ENCODE measurements around the gene SND1. TPM values are rescaled to one million over a fixed set of nuclear protein-coding genes. Genes with fewer than 3 reads are reported as not detected.

The SND1 gene
- total and polyA plus RNA-seq, 10 of the 15 experiments (the other 5 are each of a cell fraction or from before 2014, with no cell fraction given): 52.4 to 270 (median 146) TPM

DNA sequence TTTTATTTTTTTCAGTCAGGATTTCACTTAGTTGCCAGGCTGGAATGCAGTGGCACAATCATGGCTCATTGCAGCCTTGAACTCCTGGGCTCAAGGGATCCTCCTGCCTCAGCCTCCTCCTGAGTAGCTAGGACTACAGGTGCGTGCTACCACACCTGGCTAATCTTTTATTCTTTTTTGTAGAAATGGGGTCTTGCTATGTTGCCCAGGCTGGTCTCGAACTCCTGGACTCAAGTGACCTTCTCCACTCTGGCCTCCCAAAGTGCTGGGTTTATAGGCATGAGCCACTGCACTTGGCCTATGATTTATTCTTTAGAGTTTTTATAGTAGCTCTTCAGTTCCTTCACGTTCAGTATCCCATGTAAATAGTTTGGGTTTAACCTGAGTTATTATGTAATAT, 5.5 kb downstream of the SND1 start:
- ATAC-seq (no peak), DNase-seq (ENCODE audit: low read depth, low spot score) (no peak), FAIRE-seq (no peak)
- ChIA-PET SMC1A (ENCODE audit: uncharacterized antibody, unreplicated experiment) (interaction anchor here (1.4 to 1.9 kb wide), 2 partner anchors 17 to 20 kb away, joined by 4 to 5 read pairs; no protein-coding TSS in a partner anchor), RAD21 (ENCODE audit: unreplicated experiment) (interaction anchor here (1.1 kb wide), 1 partner anchor 552 kb away, joined by 3 read pairs; no protein-coding TSS in a partner anchor), POLR2A (no interaction called here), CTCF (interaction anchor here (1.2 kb wide), 1 partner anchor 69 kb away, joined by 3 read pairs; no protein-coding TSS in a partner anchor)
- peaks cover 8% of the 10 kb centered on the region for H3K4me1 ChIP-seq (ENCODE audit: control insufficient read depth, insufficient read depth, low read length)
- peaks cover 3 to 29% of the 10 kb centered on the region in 2 experiments; a peak in 3 of 4 replicates for H3K36me3 ChIP-seq (ENCODE audit: control insufficient read depth in 2 of 2, insufficient read depth in 2 of 2, low read length in 1 of 2)
- H3K27ac ChIP-seq (ENCODE audit: control insufficient read depth, insufficient read depth): no peak overlapping the region
- WGBS (ENCODE audit: insufficient coverage, insufficient replicate concordance, low lambda C conversion rate, missing lambda C conversion rate): 81% methylated on average over 3 of the region's 3 CpGs
- no peak for TF ChIP-seq TAF1 (IDR thresholded peaks at IDR 0.05; ENCODE audit: borderline replicate concordance, low read depth, low read length)
- TF ChIP-seq TCF7 (IDR thresholded peaks at IDR 0.05; ENCODE audit: borderline replicate concordance): no peak
- no peak for TF ChIP-seq POLR2AphosphoS2 (IDR thresholded peaks at IDR 0.05; ENCODE audit: low read depth, low read length)
- TF ChIP-seq YBX1 (IDR thresholded peaks at IDR 0.05): no peak
- TF ChIP-seq, protein P1, sequence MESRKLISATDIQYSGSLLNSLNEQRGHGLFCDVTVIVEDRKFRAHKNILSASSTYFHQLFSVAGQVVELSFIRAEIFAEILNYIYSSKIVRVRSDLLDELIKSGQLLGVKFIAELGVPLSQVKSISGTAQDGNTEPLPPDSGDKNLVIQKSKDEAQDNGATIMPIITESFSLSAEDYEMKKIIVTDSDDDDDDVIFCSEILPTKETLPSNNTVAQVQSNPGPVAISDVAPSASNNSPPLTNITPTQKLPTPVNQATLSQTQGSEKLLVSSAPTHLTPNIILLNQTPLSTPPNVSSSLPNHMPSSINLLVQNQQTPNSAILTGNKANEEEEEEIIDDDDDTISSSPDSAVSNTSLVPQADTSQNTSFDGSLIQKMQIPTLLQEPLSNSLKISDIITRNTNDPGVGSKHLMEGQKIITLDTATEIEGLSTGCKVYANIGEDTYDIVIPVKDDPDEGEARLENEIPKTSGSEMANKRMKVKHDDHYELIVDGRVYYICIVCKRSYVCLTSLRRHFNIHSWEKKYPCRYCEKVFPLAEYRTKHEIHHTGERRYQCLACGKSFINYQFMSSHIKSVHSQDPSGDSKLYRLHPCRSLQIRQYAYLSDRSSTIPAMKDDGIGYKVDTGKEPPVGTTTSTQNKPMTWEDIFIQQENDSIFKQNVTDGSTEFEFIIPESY (IDR thresholded peaks at IDR 0.05): no peak
- TF ChIP-seq RAD51 (IDR thresholded peaks at IDR 0.05): no peak
- no peak for TF ChIP-seq TBL1XR1 (IDR thresholded peaks at IDR 0.05; ENCODE audit: low read depth, low read length)
- no peak for TF ChIP-seq HDGF (IDR thresholded peaks at IDR 0.05)
- no peak for TF ChIP-seq ZNF207 (IDR thresholded peaks at IDR 0.05; ENCODE audit: borderline replicate concordance)
- TF ChIP-seq SMC3 (IDR thresholded peaks at IDR 0.05; ENCODE audit: borderline replicate concordance, low read length): no peak
- TF ChIP-seq SREBF2 (IDR thresholded peaks at IDR 0.05; ENCODE audit: low read length): no peak
- TF ChIP-seq JUNB (IDR thresholded peaks at IDR 0.05): no peak
- TF ChIP-seq, protein P2, sequence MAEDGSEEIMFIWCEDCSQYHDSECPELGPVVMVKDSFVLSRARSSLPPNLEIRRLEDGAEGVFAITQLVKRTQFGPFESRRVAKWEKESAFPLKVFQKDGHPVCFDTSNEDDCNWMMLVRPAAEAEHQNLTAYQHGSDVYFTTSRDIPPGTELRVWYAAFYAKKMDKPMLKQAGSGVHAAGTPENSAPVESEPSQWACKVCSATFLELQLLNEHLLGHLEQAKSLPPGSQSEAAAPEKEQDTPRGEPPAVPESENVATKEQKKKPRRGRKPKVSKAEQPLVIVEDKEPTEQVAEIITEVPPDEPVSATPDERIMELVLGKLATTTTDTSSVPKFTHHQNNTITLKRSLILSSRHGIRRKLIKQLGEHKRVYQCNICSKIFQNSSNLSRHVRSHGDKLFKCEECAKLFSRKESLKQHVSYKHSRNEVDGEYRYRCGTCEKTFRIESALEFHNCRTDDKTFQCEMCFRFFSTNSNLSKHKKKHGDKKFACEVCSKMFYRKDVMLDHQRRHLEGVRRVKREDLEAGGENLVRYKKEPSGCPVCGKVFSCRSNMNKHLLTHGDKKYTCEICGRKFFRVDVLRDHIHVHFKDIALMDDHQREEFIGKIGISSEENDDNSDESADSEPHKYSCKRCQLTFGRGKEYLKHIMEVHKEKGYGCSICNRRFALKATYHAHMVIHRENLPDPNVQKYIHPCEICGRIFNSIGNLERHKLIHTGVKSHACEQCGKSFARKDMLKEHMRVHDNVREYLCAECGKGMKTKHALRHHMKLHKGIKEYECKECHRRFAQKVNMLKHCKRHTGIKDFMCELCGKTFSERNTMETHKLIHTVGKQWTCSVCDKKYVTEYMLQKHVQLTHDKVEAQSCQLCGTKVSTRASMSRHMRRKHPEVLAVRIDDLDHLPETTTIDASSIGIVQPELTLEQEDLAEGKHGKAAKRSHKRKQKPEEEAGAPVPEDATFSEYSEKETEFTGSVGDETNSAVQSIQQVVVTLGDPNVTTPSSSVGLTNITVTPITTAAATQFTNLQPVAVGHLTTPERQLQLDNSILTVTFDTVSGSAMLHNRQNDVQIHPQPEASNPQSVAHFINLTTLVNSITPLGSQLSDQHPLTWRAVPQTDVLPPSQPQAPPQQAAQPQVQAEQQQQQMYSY (CRISPR knock-in tag; IDR thresholded peaks at IDR 0.05): no peak
- TF ChIP-seq EGR1 (IDR thresholded peaks at IDR 0.05; ENCODE audit: borderline replicate concordance in 1 of 2, low read depth in 2 of 2, low read length in 2 of 2): no peak
- no peak for TF ChIP-seq SUPT20H (IDR thresholded peaks at IDR 0.05; ENCODE audit: borderline replicate concordance, control insufficient read depth, low read depth, low read length)
- TF ChIP-seq STAT3 (IDR thresholded peaks at IDR 0.05; ENCODE audit: low read depth, low read length): no peak
- no peak for TF ChIP-seq CREB1 (IDR thresholded peaks at IDR 0.05; ENCODE audit: low read depth)
- no peak for TF ChIP-seq GATAD2B (conservative IDR thresholded peaks at IDR 0.05; ENCODE audit: low read depth)
- TF ChIP-seq SMARCA5 (IDR thresholded peaks at IDR 0.05): no peak
- TF ChIP-seq SREBF1 (IDR thresholded peaks at IDR 0.05; ENCODE audit: low read length): no peak
- H3K9ac ChIP-seq (ENCODE audit: control insufficient read depth, insufficient read depth, low read length): no peak overlapping the region
- intact Hi-C loops (cut with micrococcal nuclease; ENCODE audit: unreplicated experiment): no loop called here
- H3K4me2 ChIP-seq (ENCODE audit: control insufficient read depth, insufficient read depth): no peak overlapping the region
- peaks cover 98% of the 10 kb centered on the region for H3K79me2 ChIP-seq (ENCODE audit: control insufficient read depth, insufficient read depth, low read length)
- no peaks in the 10 kb centered on the region for H3K27me3 ChIP-seq (replicated peaks in 1 of 2; ENCODE audit: control insufficient read depth in 2 of 2, insufficient read depth in 2 of 2, low read length in 1 of 2)
- H2AFZ ChIP-seq (ENCODE audit: control insufficient read depth, low read depth, low read length): no peak overlapping the region
- peaks cover 5% of the 10 kb centered on the region; the same call in 1 of the 2 replicates for H4K20me1 ChIP-seq (ENCODE audit: control insufficient read depth, insufficient read depth)
- in situ Hi-C loops (cut with MboI): no loop called here
- H3K9me3 ChIP-seq (replicated peaks; ENCODE audit: control insufficient read depth, insufficient read depth, low read length): no peaks in the 10 kb centered on the region
- H3K4me3 ChIP-seq: no peak overlapping the region
- BruUV-seq (replicated peaks): no TSS peak

Data from GM12878 (cell line).